HepG2 (cell line): Measurements from ENCODE around the gene MRPL10. TPM values are rescaled to one million over a fixed set of nuclear protein-coding genes. Genes with fewer than 3 reads are reported as not detected.

Experiments
- ATAC-seq: fragments of 200-7000 bp; cut with Tn5 transposase; 3 replicates; pipeline ENCODE4 v1.9.1; 2020; ENCODE audit warnings: mild to moderate bottlenecking, moderate library complexity
- BruUV-seq: library from RNA; stranded (reverse); fragments of 400-500 nt; replicated peaks from 2 replicates; lab custom pipeline; 2021; lab: Mats Ljungman, UMichigan
- CTCF ChIA-PET: fragments of 300-600 bp; formaldehyde crosslinking; extraction: SDS; loops from one replicate; lab custom pipeline; 2021; ENCODE audit warnings: low total read pairs, inconsistent platforms, low intra/inter-chr PET ratio; lab: Yijun Ruan, JAX
- POLR2A ChIA-PET: fragments of 350-600 bp; sonication (Branson Sonifier 250); formaldehyde crosslinking; loops from one replicate; lab custom pipeline; 2020; ENCODE audit warnings: antibody characterized with exemption, inconsistent platforms; lab: Yijun Ruan, JAX
- DNase-seq: peaks from one replicate; pipeline ENCODE4 v3.0.0-alpha.2; 2015; ENCODE audit warnings: low spot score
- FAIRE-seq: peaks from 3 replicates; lab custom pipeline; 2011; peaks lifted over from hg19 to GRCh38; lab: Jason Lieb, UNC
- H2AFZ ChIP-seq: one replicate; pipeline ENCODE4 v1.6.1; 2011; ENCODE audit warnings: low read length, inconsistent platforms
- H3K27ac ChIP-seq: fragments of 300-600 bp; 3 replicates; pipeline ENCODE4 v1.8.0; 2011; ENCODE audit warnings: mixed run types, mild to moderate bottlenecking, mixed read lengths, low read length, inconsistent platforms; ENCODE audit not compliant: insufficient read depth; ENCODE audit errors: extremely low read length
- H3K27me3 ChIP-seq, 2 experiments: fragments of 200-600 bp in 1 of 2; 2 replicates in 1 of 2; 3 replicates in 1 of 2; pipeline versions ENCODE4 v1.6.0 to v1.8.0; 2011; ENCODE audit warnings: low read length in 2 of 2, mild to moderate bottlenecking in 2 of 2, moderate library complexity in 2 of 2, inconsistent platforms in 1 of 2; ENCODE audit not compliant: insufficient read depth in 2 of 2, control insufficient read depth in 1 of 2
- H3K36me3 ChIP-seq, 2 experiments: fragments of 200-600 bp in 1 of 2; replicated peaks in 1 of 2; 2 replicates in 1 of 2; 3 replicates in 1 of 2; pipeline versions ENCODE4 v1.5.1 to v1.8.0; 2011; ENCODE audit warnings: low read length in 2 of 2, inconsistent platforms in 1 of 2; ENCODE audit not compliant: insufficient read depth in 2 of 2, control insufficient read depth in 1 of 2
- H3K4me1 ChIP-seq: 2 replicates; pipeline ENCODE4 v1.5.1; 2012; ENCODE audit warnings: low read length, inconsistent platforms; ENCODE audit not compliant: insufficient read depth
- H3K4me2 ChIP-seq: 2 replicates; pipeline ENCODE4 v1.6.0; 2011; ENCODE audit warnings: low read depth, low read length, inconsistent platforms
- H3K4me3 ChIP-seq, 3 experiments: fragments of 200-600 bp in 1 of 3; sonication (generic), shearing (Covaris generic) in 1 of 3; replicated peaks in 1 of 3; 2 replicates each; pipeline ENCODE4 v1.5.1; 2011 to 2016; ENCODE audit warnings: low read length in 3 of 3, inconsistent platforms in 2 of 3, low read depth in 2 of 3, mild to moderate bottlenecking in 2 of 3, control low read depth in 1 of 3, mixed read lengths in 1 of 3; ENCODE audit not compliant: insufficient read depth in 1 of 3
- H3K79me2 ChIP-seq: one replicate; pipeline ENCODE4 v1.6.1; 2011; ENCODE audit warnings: low read length, inconsistent platforms; ENCODE audit not compliant: insufficient read depth
- H3K9ac ChIP-seq: 2 replicates; pipeline ENCODE4 v1.6.0; 2011; ENCODE audit warnings: mild to moderate bottlenecking, low read depth, low read length, inconsistent platforms; ENCODE audit not compliant: insufficient read depth
- H3K9me3 ChIP-seq: 2 replicates; pipeline ENCODE4 v1.5.1; 2012; ENCODE audit warnings: mild to moderate bottlenecking, low read length
- H4K20me1 ChIP-seq: 2 replicates; pipeline ENCODE4 v1.6.0; 2011; ENCODE audit warnings: inconsistent platforms, mild to moderate bottlenecking, low read length, moderate library complexity; ENCODE audit not compliant: insufficient read depth
- CBX5 ChIP-seq: sonication (generic); formaldehyde crosslinking; IDR thresholded peaks from 2 replicates; pipeline ENCODE4 v1.4.0; 2020; ENCODE audit warnings: missing genetic modification reagents, borderline replicate concordance
- ELF1 ChIP-seq: sonication (generic); formaldehyde crosslinking; IDR thresholded peaks from 2 replicates; pipeline ENCODE4 v1.4.0; 2020; ENCODE audit warnings: missing genetic modification reagents
- FOXP1 ChIP-seq, 2 experiments: fragments of 450-650 bp in 1 of 2; IDR thresholded peaks; 2 replicates each; pipeline ENCODE4 v1.6.1; 2017 to 2018; ENCODE audit warnings: antibody characterized with exemption in 1 of 2
- KDM5A ChIP-seq: fragments of 200-600 bp; sonication (generic); IDR thresholded peaks from 2 replicates; pipeline ENCODE4 v1.7.0; 2018; ENCODE audit warnings: antibody characterized with exemption, mild to moderate bottlenecking, low read length, borderline replicate concordance
- KMT2B ChIP-seq: IDR thresholded peaks from 2 replicates; pipeline ENCODE4 v1.6.1; 2016; ENCODE audit warnings: missing genetic modification reagents, missing compliant biosample characterization
- MTA1 ChIP-seq: sonication (generic); formaldehyde crosslinking; IDR thresholded peaks from 2 replicates; pipeline ENCODE4 v1.4.0; 2020; ENCODE audit warnings: missing genetic modification reagents, mild to moderate bottlenecking, borderline replicate concordance
- SALL1 ChIP-seq: sonication (generic); formaldehyde crosslinking; IDR thresholded peaks from 2 replicates; pipeline ENCODE4 v1.8.0; 2022; ENCODE audit warnings: mild to moderate bottlenecking, missing genetic modification reagents
- TBX2 ChIP-seq: sonication (generic); formaldehyde crosslinking; IDR thresholded peaks from 2 replicates; pipeline ENCODE4 v1.5.0; 2020; ENCODE audit warnings: missing genetic modification reagents, mild to moderate bottlenecking, borderline replicate concordance
- ZNF589 ChIP-seq: sonication (generic); formaldehyde crosslinking; conservative IDR thresholded peaks from 2 replicates; pipeline ENCODE4 v1.8.0; 2022; ENCODE audit warnings: mild to moderate bottlenecking, moderate library complexity, missing genetic modification reagents
- ZNF7 ChIP-seq: IDR thresholded peaks from 2 replicates; pipeline ENCODE4 v1.6.1; 2016; ENCODE audit warnings: missing biosample characterization, missing genetic modification reagents
- WGBS: methylation state at CpG from one replicate; pipeline ENCODE4 v1.1.6; 2017; ENCODE audit warnings: low lambda C conversion rate; 5-methylcytosine and 5-hydroxymethylcytosine counted together
- in situ Hi-C: cut with HindIII; loops from 2 replicates; pipeline ENCODE4 v1.10.0; 2017; ENCODE audit warnings: low pct_unique_long_range_greater_than_20kb; ENCODE audit not compliant: extremely low pct_ligation_motif_present
- intact Hi-C: fragments of 100-400 bp; cut with micrococcal nuclease; formaldehyde crosslinking; loops from one replicate; pipeline ENCODE4 v1.10.0; 2022; ENCODE audit not compliant: unreplicated experiment
- polyA plus RNA-seq, 8 experiments: library from polyadenylated mRNA; depleted of rRNA in 3 of 8; stranded (reverse) in 7 of 8; unstranded in 1 of 8; fragments of >200 nt; fragmentation: Illumina TruSeq in 4 of 8; extraction: Trizol in 4 of 8; gene quantifications; 2 replicates each; pipeline versions ENCODE4 v1.2.1 to v1.2.3, GENCODE V29; 2011 to 2016; ENCODE audit warnings: low read depth in 4 of 8, missing spikeins in 1 of 8, mixed read lengths in 1 of 8; ENCODE audit not compliant: insufficient read depth in 1 of 8
- total RNA-seq, 5 experiments: library from RNA; depleted of rRNA; stranded (reverse); fragments of >200 nt; fragmentation: Illumina TruSeq; extraction: Trizol; gene quantifications; 2 replicates each; pipeline ENCODE4 v1.2.3, GENCODE V29; 2016; ENCODE audit warnings: low read depth in 1 of 5
- TF ChIP-seq, protein P1 (sequence below): sonication (generic); formaldehyde crosslinking; IDR thresholded peaks from 2 replicates; pipeline ENCODE4 v1.9.0; 2022; ENCODE audit warnings: low read depth, missing genetic modification reagents
- TF ChIP-seq, protein P2 (sequence below): sonication (generic); formaldehyde crosslinking; conservative IDR thresholded peaks from 2 replicates; pipeline ENCODE4 v1.4.0; 2020; ENCODE audit warnings: missing genetic modification reagents
- TF ChIP-seq, protein P3 (sequence below): sonication (generic); formaldehyde crosslinking; IDR thresholded peaks from 2 replicates; pipeline ENCODE4 v1.4.0; 2020; ENCODE audit warnings: missing genetic modification reagents

MRPL10 gene
- total and polyA plus RNA-seq, 2 of the 13 experiments (the other 11 are each of a cell fraction or from before 2014, with no cell fraction given) = 56.7 to 149 TPM

DNA sequence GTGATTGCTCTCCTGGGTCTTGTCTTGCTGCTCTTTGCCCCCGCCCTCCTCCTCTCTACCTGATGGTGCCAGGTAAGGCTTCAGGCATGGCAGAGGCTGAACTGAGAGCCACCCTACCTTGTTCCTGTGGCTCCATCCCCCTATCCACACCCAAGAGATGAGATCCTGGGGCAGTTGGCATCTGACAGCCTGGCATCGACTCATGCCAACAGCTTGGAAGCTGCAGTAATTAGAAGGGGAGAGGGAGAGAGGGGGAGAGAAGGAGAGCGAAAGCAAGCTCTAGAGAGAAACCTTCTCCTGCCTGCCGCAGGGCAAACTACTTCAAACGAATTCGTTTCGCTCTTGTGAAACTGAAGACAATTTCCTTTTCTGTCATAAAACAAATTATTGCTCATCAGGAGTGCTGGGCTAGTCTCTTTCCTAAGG lies 33.5 kb upstream of the MRPL10 start:
- H3K9ac ChIP-seq = no peak overlapping the region

DNA sequence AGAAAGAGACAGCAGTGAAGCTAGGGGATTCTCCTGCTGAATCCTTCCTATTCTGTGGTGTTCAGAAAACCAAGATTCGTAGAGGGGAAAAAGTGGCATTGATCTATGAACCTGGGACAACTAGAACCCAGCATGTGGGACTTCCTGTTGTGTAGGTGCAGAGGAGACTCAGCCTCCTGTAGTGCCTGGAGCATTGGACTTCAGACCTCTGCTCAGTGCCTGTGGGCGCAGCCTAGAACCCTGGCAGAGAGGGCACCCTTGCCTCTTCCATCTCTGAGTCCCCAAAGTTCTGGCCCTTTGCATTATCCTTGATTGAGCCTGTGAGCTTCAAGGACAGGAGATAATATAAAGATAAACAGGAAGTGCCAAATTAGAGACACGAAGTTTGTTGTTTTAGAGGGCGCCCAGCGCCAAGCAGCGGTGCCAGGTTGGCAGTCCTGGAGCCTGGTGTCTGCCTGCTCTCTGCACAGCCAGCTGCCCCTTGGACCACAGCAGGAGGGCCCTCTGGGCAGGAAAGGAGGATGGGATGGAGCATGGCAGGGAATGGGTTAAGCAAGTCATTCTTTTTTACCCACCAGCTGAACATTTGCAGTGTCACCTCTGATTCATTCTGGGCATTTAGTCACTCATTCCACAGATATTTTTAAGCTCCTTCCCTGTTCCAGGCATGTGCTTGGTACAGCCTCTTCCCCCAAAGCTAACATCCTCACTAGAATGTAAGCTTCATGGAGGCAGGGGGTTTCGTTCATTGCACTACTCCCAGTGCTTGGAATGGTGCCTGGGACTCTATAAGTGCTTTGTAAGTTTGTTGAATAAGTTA lies 31.5 kb upstream of the MRPL10 start:
- CTCF ChIA-PET = no interaction called here
- H3K4me3 ChIP-seq = no peak overlapping the region
- in situ Hi-C loops = no loop called here
- H3K4me1 ChIP-seq = peaks cover 16% of the 10 kb centered on the region
- 41% methylated on average over 7 of the region's 7 CpGs for WGBS
- H3K9ac ChIP-seq = no peak overlapping the region
- FAIRE-seq (peak; percentile 40), DNase-seq (no peak), ATAC-seq (peak; percentile 43; the same call in 2 of the 3 replicates)
- no TSS peak for BruUV-seq
- peak overlapping the region; percentile 27; the same call in 1 of the 2 replicates for H3K4me2 ChIP-seq
- H4K20me1 ChIP-seq = no peaks in the 10 kb centered on the region
- H3K79me2 ChIP-seq = no peaks in the 10 kb centered on the region
- POLR2A ChIA-PET = interaction anchor here (1.0 kb wide), 1 partner anchor 33 kb away, joined by 3 read pairs; the partner anchor contains the start of gene SP2
- no peaks in the 10 kb centered on the region for H3K36me3 ChIP-seq
- peaks cover 2 to 21% of the 10 kb centered on the region in 2 experiments; a peak in 4 of 5 replicates for H3K27me3 ChIP-seq
- no peak overlapping the region for H2AFZ ChIP-seq
- no peaks in the 10 kb centered on the region for H3K9me3 ChIP-seq
- no peak overlapping the region for H3K27ac ChIP-seq
- intact Hi-C loops = no loop called here
- TF ChIP-seq, protein P1, sequence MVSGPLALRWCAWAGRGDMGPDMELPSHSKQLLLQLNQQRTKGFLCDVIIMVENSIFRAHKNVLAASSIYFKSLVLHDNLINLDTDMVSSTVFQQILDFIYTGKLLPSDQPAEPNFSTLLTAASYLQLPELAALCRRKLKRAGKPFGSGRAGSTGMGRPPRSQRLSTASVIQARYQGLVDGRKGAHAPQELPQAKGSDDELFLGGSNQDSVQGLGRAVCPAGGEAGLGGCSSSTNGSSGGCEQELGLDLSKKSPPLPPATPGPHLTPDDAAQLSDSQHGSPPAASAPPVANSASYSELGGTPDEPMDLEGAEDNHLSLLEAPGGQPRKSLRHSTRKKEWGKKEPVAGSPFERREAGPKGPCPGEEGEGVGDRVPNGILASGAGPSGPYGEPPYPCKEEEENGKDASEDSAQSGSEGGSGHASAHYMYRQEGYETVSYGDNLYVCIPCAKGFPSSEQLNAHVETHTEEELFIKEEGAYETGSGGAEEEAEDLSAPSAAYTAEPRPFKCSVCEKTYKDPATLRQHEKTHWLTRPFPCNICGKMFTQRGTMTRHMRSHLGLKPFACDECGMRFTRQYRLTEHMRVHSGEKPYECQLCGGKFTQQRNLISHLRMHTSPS (CRISPR knock-in tag) = peak; percentile 80
- TF ChIP-seq TBX2 (CRISPR knock-in tag) (no peak), SALL1 (CRISPR knock-in tag) (0 out of 2 replicates have a peak, but pooled peaks have one; percentile 19), ELF1 (CRISPR knock-in tag) (peak; percentile 33; the same call in 1 of the 2 replicates), ZNF7 (CRISPR knock-in tag) (no peak), FOXP1 (IDR thresholded peaks at IDR 0.05) (no peak), FOXP1 (CRISPR knock-in tag; IDR thresholded peaks at IDR 0.05) (0 out of 2 replicates have a peak, but pooled peaks have one; percentile 12), ZNF589 (CRISPR knock-in tag) (no peak)
- TF ChIP-seq, protein P2, sequence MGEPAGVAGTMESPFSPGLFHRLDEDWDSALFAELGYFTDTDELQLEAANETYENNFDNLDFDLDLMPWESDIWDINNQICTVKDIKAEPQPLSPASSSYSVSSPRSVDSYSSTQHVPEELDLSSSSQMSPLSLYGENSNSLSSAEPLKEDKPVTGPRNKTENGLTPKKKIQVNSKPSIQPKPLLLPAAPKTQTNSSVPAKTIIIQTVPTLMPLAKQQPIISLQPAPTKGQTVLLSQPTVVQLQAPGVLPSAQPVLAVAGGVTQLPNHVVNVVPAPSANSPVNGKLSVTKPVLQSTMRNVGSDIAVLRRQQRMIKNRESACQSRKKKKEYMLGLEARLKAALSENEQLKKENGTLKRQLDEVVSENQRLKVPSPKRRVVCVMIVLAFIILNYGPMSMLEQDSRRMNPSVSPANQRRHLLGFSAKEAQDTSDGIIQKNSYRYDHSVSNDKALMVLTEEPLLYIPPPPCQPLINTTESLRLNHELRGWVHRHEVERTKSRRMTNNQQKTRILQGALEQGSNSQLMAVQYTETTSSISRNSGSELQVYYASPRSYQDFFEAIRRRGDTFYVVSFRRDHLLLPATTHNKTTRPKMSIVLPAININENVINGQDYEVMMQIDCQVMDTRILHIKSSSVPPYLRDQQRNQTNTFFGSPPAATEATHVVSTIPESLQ (CRISPR knock-in tag) = no peak

More for the DNA sequence above, 33.5 kb upstream of the MRPL10 start:
- Histone ChIP-seq H3K79me2 (no peaks in the 10 kb centered on the region), H3K9me3 (no peaks in the 10 kb centered on the region), H3K27ac (no peak overlapping the region), H3K27me3 (peaks cover 3 to 18% of the 10 kb centered on the region in 2 experiments; a peak in 4 of 5 replicates), H3K36me3 (no peaks in the 10 kb centered on the region), H2AFZ (no peak overlapping the region)
- no peak for ATAC-seq
- in situ Hi-C loops (no loop called here), intact Hi-C loops (no loop called here)
- TF ChIP-seq MTA1 (CRISPR knock-in tag) (no peak), KDM5A (no peak), CBX5 (CRISPR knock-in tag) (no peak), KMT2B (no peak)
- TF ChIP-seq, protein P3, sequence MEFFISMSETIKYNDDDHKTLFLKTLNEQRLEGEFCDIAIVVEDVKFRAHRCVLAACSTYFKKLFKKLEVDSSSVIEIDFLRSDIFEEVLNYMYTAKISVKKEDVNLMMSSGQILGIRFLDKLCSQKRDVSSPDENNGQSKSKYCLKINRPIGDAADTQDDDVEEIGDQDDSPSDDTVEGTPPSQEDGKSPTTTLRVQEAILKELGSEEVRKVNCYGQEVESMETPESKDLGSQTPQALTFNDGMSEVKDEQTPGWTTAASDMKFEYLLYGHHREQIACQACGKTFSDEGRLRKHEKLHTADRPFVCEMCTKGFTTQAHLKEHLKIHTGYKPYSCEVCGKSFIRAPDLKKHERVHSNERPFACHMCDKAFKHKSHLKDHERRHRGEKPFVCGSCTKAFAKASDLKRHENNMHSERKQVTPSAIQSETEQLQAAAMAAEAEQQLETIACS (CRISPR knock-in tag) = no peak
- TF ChIP-seq, all 625 proteins: peak for 0
- POLR2A ChIA-PET = no interaction called here
- 23% methylated on average over 7 of the region's 7 CpGs for WGBS
- no peak for FAIRE-seq
- H3K4me2 ChIP-seq = no peak overlapping the region
- no peak for DNase-seq
- no TSS peak for BruUV-seq
- no peak overlapping the region for H3K4me3 ChIP-seq
- CTCF ChIA-PET = no interaction called here
- H4K20me1 ChIP-seq = no peaks in the 10 kb centered on the region
- H3K4me1 ChIP-seq = peaks cover 16% of the 10 kb centered on the region
